ENCODE data around the gene CDKN2B.

Gene CDKN2B

DNA sequence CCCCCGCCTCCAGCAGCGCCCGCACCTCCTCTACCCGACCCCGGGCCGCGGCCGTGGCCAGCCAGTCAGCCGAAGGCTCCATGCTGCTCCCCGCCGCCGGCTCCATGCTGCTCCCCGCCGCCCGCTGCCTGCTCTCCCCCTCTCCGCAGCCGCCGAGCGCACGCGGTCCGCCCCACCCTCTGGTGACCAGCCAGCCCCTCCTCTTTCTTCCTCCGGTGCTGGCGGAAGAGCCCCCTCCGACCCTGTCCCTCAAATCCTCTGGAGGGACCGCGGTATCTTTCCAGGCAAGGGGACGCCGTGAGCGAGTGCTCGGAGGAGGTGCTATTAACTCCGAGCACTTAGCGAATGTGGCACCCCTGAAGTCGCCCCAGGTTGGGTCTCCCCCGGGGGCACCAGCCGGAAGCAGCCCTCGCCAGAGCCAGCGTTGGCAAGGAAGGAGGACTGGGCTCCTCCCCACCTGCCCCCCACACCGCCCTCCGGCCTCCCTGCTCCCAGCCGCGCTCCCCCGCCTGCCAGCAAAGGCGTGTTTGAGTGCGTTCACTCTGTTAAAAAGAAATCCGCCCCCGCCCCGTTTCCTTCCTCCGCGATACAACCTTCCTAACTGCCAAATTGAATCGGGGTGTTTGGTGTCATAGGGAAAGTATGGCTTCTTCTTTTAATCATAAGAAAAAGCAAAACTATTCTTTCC lies 34.2 kb downstream of the CDKN2B start:
- TF ChIP-seq GATA2 (IDR thresholded peaks at IDR 0.05; ENCODE audit: low read depth, low read length) = no peak
- no peak for TF ChIP-seq GATA3 (IDR thresholded peaks at IDR 0.05; ENCODE audit: low read depth, low read length)

DNA sequence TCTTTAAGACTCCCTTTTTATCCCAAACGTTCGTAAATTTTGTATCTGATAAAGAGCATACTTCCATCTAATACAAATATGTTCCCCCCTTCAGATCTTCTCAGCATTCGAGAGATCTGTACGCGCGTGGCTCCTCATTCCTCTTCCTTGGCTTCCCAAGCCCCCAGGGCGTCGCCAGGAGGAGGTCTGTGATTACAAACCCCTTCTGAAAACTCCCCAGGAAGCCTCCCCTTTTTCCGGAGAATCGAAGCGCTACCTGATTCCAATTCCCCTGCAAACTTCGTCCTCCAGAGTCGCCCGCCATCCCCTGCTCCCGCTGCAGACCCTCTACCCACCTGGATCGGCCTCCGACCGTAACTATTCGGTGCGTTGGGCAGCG lies 34.8 kb downstream of the CDKN2B start:
- TF ChIP-seq GATA3 (IDR thresholded peaks at IDR 0.05; ENCODE audit: low read depth, low read length) (no peak), GATA2 (IDR thresholded peaks at IDR 0.05; ENCODE audit: low read depth, low read length) (no peak)

DNA sequence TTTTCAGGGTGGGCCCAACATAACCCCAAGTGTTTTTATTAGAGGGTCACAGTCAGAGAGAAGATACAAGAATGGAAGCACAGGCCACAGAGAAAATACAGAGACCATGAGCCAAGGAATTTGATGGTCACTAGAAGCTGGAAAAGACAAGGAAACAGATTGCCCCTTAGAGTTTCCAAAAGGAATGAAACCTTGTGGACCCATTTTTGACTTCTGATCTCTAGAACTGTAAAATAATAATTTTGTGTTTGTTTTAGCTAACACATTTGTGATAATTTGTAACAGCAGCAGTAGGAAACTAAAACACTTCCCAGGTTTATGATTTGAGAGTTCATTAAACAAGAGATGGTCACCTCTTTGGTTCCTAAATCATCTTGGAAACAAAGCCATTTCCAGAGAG lies 36.7 kb downstream of the CDKN2B start:
- no peak for TF ChIP-seq GATA2 (IDR thresholded peaks at IDR 0.05; ENCODE audit: low read depth, low read length)
- no peak for TF ChIP-seq GATA3 (IDR thresholded peaks at IDR 0.05; ENCODE audit: low read depth, low read length)

DNA sequence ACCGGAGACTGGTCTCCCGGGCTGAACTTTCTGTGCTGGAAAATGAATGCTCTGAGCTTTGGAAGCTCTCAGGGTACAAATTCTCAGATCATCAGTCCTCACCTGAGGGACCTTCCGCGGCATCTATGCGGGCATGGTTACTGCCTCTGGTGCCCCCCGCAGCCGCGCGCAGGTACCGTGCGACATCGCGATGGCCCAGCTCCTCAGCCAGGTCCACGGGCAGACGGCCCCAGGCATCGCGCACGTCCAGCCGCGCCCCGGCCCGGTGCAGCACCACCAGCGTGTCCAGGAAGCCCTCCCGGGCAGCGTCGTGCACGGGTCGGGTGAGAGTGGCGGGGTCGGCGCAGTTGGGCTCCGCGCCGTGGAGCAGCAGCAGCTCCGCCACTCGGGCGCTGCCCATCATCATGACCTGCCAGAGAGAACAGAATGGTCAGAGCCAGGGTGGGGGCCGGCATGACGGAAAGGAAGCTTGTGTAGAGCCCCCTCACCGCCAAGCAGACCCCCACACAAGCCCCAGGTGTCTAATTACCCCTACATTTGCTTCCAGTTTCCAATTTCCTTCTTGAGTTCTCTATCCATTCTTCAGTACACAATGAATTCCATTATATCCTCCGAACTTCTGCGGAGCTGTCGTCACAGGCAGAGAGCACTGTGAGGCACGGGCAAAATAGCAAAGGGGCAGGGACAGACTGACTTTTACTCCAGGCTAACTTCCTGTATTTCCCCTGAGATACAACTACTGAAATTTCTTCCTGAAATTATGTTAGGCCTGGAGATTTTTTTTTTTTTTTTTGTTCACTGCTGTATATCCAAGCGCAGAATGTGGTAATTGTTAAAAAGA lies 38.1 kb downstream of the CDKN2B start:
- TF ChIP-seq GATA3 (IDR thresholded peaks at IDR 0.05; ENCODE audit: low read depth, low read length) (no peak), GATA2 (IDR thresholded peaks at IDR 0.05; ENCODE audit: low read depth, low read length) (no peak)

DNA sequence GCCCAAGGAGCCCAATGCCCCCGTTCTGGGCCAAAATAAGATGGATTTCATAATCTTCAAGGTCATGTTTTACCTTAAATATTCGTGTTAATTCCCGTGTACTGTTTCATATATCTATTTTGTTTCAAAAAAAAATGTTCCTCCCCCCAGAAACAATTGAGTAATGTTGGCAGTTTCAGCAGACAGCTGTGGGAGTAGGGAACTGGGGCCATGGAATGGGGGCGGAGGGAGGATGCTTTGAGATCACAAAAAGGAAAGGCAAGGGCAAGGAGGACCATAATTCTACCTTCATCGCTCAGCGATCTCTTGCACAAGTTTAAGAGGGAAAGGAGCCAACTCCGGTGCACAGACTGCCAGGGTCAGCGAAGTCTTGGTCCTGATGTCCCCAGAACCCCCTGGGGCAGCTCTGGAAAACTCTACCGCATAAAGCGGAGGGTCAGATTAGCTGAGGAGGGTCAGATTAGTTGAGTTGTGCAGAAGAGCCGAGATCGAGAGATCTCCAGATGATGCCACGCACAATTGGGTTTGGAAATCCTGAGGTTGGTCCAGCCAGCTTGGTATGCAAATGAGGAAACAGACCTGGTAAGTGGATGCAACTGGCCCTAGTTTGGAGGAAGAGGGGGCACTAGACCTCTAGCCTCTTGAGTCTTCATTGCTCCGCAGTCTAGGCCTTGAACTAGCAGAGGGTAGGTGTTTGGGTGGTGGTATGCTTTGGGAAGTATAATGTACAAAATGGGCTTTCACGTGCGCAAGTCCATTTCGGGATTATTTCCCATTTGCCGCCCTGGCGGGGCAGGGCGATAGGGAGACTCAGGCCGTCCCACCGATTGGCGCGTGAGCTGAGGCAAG lies 38.9 kb downstream of the CDKN2B start:
- no peak for TF ChIP-seq GATA3 (IDR thresholded peaks at IDR 0.05; ENCODE audit: low read depth, low read length)
- no peak for TF ChIP-seq GATA2 (IDR thresholded peaks at IDR 0.05; ENCODE audit: low read depth, low read length)

DNA sequence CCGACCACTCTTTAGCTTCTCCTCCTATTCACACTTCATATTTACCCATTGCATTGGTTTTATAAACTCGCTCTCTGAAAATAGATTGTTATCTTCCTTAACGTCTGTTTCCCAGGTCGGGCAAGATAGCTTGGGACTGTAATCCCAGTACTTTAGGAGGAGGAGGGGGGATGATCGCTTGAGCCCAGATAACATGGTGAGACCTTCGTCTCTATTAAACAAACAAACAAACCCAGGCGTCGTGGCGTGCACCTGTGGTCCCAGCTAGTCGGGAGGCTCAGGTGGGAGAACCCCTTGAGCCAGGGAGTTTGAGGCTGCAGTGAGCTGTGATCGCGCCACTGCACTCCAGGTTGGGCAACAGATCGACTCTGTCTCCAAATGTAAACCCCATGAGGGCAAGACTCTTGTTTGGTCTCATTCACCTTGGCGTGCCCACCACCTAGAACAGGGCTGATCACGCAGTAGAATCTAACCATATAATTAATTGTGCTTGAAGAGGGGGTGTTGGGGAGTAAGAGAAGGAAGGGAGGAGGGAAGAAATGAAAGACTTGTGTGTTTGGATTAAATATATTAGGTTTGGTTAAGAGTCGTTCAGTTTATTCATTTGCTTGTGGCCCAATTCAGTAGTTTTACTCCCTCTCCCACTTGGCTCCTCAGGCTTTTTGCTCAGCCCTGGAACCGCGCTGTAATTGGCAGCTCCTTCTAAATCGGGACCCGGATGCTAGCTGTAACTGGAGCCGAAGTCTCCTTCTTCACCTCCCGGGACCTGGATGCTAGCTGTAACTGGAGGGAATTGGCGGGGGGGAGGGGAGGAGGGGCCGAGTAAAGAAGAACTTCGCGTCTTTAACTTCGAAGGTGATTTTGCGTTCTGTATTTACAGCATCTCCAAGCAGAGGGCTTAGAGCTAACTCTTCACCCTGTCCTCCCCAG lies 39.8 kb downstream of the CDKN2B start:
- no peak for TF ChIP-seq GATA3 (IDR thresholded peaks at IDR 0.05; ENCODE audit: low read depth, low read length)
- TF ChIP-seq GATA2 (IDR thresholded peaks at IDR 0.05; ENCODE audit: low read depth, low read length) = no peak

DNA sequence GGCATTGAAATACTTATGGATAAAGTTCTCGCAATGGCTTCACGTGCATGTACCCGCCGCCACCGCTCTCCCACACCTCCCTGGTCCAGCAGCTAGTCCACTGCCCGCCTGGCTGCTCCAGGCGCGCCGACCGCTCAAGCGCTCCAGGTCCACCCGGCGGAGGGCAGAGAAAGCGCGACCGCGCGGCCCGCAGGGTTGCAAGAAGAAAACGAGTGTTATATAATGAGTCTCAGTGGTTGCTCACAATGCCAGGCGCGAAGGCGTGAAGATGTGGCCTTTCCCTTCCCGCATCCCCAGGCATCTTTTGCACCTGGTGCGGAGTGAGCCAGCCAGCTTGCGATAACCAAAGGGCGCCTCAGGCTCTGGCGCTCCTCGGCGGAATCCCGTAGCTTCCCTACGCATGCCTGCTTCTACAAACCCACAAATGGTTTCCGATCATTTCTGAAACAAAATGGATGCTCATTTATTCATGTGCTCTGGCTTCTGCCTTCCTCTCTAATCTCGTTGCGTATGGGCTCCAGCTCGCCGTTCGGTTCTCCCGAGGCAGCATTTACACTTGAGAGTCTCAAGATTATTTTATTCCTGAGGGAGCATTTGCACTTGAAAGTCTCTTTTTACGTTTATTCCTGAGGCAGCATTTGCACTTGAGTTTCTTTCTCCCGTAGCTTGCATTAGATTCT lies 40.6 kb downstream of the CDKN2B start:
- TF ChIP-seq GATA2 (IDR thresholded peaks at IDR 0.05; ENCODE audit: low read depth, low read length) = no peak
- no peak for TF ChIP-seq GATA3 (IDR thresholded peaks at IDR 0.05; ENCODE audit: low read depth, low read length)

DNA sequence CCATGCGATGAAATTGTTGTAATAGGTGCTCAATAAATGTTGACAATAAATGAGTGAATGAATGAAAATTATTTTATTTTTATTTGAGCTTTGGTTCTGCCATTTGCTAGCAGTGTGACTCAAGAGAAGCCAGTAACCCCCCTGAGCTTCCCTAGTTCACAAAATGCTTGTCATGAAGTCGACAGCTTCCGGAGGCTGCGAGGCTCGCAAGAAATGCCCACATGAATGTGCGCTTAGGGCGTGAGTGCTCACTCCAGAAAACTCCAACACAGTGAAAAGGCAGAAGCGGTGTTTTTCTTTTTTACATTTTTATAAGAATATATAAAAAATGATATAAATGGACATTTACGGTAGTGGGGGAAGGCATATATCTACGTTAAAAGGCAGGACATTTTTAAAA lies 41.4 kb downstream of the CDKN2B start:
- no peak for TF ChIP-seq GATA2 (IDR thresholded peaks at IDR 0.05; ENCODE audit: low read depth, low read length)
- TF ChIP-seq GATA3 (IDR thresholded peaks at IDR 0.05; ENCODE audit: low read depth, low read length) = no peak

DNA sequence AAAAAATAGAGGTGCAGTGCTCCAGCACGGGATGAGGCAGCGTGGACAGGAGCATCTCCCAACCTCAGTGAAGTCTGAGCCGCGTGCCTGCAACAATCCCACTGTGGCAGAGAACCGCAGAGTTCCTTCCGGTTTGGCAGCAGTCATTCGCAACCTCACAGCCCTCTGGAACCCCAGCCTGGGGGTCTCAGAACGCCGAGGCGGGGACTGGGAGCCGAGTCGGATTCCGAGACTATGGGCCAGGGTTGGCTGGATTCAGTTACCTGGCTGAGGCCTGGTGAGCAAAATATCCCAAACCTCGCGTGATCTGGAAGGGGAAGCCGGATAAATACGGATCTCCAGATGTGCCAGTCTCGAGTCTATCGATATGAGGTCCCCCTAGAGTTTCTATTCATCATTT lies 41.9 kb downstream of the CDKN2B start:
- TF ChIP-seq GATA2 (IDR thresholded peaks at IDR 0.05; ENCODE audit: low read depth, low read length) (no peak), GATA3 (IDR thresholded peaks at IDR 0.05; ENCODE audit: low read depth, low read length) (no peak)

DNA sequence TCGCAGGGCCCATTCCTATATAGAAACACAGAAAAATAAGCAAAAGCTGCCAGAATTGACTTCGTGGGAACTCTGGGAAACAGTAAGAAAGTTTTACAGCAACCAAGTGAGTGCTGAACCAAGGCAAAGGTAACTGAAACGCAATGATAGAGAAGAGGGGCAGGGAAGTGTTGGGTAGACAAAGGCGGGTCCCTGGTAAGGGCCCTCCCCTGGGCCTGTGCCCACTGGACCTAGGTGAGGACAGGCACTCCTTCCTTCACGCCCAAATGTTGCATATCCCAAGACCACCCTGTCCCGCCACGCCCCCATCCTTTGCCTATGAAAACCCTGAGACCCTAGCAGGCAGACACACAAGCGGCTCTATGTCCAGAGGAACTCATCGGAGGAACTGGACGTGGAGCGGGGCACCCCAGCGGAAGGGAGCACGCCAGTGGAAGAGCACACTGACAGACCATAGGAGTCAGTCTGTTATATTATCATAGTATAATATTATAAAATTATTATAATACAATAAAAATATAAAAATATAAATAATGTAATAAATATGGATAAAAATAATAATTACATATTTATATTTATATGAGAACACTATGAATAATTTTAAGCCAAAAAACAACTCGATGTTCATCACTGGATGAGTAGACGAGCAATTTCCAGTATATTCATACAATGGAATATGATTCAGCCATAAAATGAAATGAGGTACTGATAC lies 42.8 kb downstream of the CDKN2B start:
- TF ChIP-seq GATA3 (IDR thresholded peaks at IDR 0.05; ENCODE audit: low read depth, low read length) (no peak), GATA2 (IDR thresholded peaks at IDR 0.05; ENCODE audit: low read depth, low read length) (no peak)

DNA sequence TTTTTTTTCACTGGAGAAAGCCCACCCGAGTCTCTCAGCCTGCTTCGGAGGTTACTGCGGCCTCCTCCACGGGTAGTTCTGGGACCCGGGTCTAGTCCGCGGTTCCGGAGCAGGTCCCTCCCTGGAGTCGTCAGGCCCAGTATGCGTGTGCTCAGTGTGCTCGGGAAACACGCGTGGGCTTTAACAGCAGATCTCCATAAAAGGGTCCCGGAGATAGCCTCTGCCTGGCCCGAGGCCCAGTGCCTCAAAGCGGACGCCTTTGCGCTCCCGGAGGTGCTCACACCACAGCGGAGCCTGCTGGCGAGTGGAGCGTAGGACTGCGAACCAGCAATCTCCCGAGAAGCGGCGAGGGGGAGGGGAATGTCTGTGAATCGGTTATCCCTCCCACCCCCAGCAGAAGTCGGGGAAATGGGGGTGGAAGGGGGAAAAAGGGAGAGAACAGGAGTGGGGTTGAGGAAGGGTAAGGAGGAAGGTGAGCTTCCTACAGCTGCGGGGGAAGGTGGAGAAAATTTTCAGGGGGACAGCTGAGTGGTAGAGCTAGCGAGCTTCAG lies 43.6 kb downstream of the CDKN2B start:
- TF ChIP-seq GATA2 (IDR thresholded peaks at IDR 0.05; ENCODE audit: low read depth, low read length) = no peak
- TF ChIP-seq GATA3 (IDR thresholded peaks at IDR 0.05; ENCODE audit: low read depth, low read length) = no peak

DNA sequence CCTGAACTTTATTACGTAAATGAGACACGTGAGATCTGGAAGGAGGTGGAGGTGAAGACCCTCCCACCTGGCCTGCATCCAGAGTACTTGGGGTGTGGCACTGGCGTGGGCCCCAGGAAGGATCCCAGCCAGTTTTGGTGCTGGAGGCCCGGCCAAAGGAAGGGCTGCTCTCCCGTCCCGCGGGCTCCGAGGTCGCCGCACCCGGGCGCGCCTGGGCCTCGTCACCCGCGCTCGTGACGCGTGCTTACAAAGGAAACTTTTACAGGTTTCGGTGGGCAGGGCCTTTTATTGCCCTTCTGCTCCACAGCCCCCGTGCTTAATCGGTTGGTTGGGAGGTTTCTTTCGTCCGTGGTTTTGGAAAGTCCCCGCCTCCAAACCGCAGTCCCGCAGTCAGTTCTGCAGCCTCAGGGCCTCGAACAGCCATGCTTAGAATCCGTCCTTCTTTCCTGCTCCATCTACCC lies 44.1 kb downstream of the CDKN2B start:
- TF ChIP-seq GATA2 (IDR thresholded peaks at IDR 0.05; ENCODE audit: low read depth, low read length) (no peak), GATA3 (IDR thresholded peaks at IDR 0.05; ENCODE audit: low read depth, low read length) (no peak)
